Activated T-cell treated with anti-CD3 and anti-CD28 coated beads, Interleukin-2, amount 50 U/mL, for 4 hours (primary cell): ENCODE data around the gene MTR. TPM values are rescaled to one million over a fixed set of nuclear protein-coding genes. Genes with fewer than 3 reads are reported as not detected.

ENCODE experiments used
- ATAC-seq, 2 donors: fragments of 200-7000 bp; cut with Tn5 transposase; one replicate each; pipeline ENCODE4 v1.10.0; 2021
- DNase-seq: peaks from one replicate; pipeline ENCODE4 v3.0.0-alpha.2; 2020
- H3K27me3 Mint-ChIP-seq: one replicate; pipeline ENCODE4 v1.8.0; 2021; ENCODE audit warnings: low read depth, mixed read lengths
- H3K36me3 Mint-ChIP-seq: one replicate; pipeline ENCODE4 v1.8.0; 2022; ENCODE audit warnings: mixed read lengths; ENCODE audit not compliant: insufficient read depth
- H3K4me1 Mint-ChIP-seq: one replicate; pipeline ENCODE4 v1.8.0; 2021; ENCODE audit warnings: low read depth, mixed read lengths
- H3K4me3 Mint-ChIP-seq: one replicate; pipeline ENCODE4 v1.8.0; 2021; ENCODE audit warnings: mild to moderate bottlenecking, moderate library complexity, mixed read lengths
- H3K9me3 Mint-ChIP-seq: one replicate; pipeline ENCODE4 v1.8.0; 2021; ENCODE audit warnings: mixed read lengths
- total RNA-seq, 3 donors: library from RNA; stranded (reverse); gene quantifications; one replicate each; pipeline ENCODE4 v1.2.1, GENCODE V29; 2021

The MTR gene
- total RNA-seq, 3 donors from 2014 or later: 34.2 to 40.1 (median 39.0) TPM

GRCh38 chr1:236830560-236830959 lies 35.5 kb downstream of the MTR start:
- Mint-ChIP-seq H3K4me1 (no peaks in the 10 kb centered on the region), H3K9me3 (no peaks in the 10 kb centered on the region), H3K36me3 (peaks cover 67% of the 10 kb centered on the region), H3K27me3 (no peaks in the 10 kb centered on the region), H3K4me3 (no peak overlapping the region)
- no peak for ATAC-seq
- no peak for DNase-seq

GRCh38 chr1:236833575-236833974 lies 38.5 kb downstream of the MTR start:
- DNase-seq (no peak), ATAC-seq (no peak)
- Mint-ChIP-seq H3K36me3 (peaks cover 66% of the 10 kb centered on the region), H3K4me3 (no peak overlapping the region), H3K4me1 (no peaks in the 10 kb centered on the region), H3K9me3 (no peaks in the 10 kb centered on the region), H3K27me3 (no peaks in the 10 kb centered on the region)

- H3K4me3 Mint-ChIP-seq: no peak overlapping the region
- DNase-seq (no peak), ATAC-seq (no peak)
- H3K27me3 Mint-ChIP-seq: no peaks in the 10 kb centered on the region
- no peaks in the 10 kb centered on the region for H3K9me3 Mint-ChIP-seq
- H3K4me1 Mint-ChIP-seq: no peaks in the 10 kb centered on the region
- H3K36me3 Mint-ChIP-seq: peaks cover 64% of the 10 kb centered on the region
These were observed 39.8 kb downstream of the MTR start for GRCh38 chr1:236834876-236835275.

- ATAC-seq: no peak
- Mint-ChIP-seq H3K4me1 (no peaks in the 10 kb centered on the region), H3K4me3 (no peak overlapping the region), H3K9me3 (no peaks in the 10 kb centered on the region), H3K27me3 (no peaks in the 10 kb centered on the region), H3K36me3 (peaks cover 65% of the 10 kb centered on the region)
- no peak for DNase-seq
These were observed 40.4 kb downstream of the MTR start for GRCh38 chr1:236835491-236835890.

- Mint-ChIP-seq H3K4me3 (no peak overlapping the region), H3K27me3 (no peaks in the 10 kb centered on the region), H3K9me3 (no peaks in the 10 kb centered on the region), H3K4me1 (no peaks in the 10 kb centered on the region), H3K36me3 (peaks cover 64% of the 10 kb centered on the region)
- ATAC-seq (no peak), DNase-seq (no peak)
These were observed 41.1 kb downstream of the MTR start for GRCh38 chr1:236836157-236836556.

GRCh38 chr1:236837115-236837514 lies 42.0 kb downstream of the MTR start:
- DNase-seq: no peak
- no peaks in the 10 kb centered on the region for H3K4me1 Mint-ChIP-seq
- H3K27me3 Mint-ChIP-seq: no peaks in the 10 kb centered on the region
- H3K4me3 Mint-ChIP-seq: no peak overlapping the region
- H3K36me3 Mint-ChIP-seq: peaks cover 62% of the 10 kb centered on the region
- H3K9me3 Mint-ChIP-seq: no peaks in the 10 kb centered on the region
- no peak for ATAC-seq

GRCh38 chr1:236837897-236838296 lies 42.8 kb downstream of the MTR start:
- DNase-seq (no peak), ATAC-seq (no peak)
- H3K4me1 Mint-ChIP-seq: no peaks in the 10 kb centered on the region
- no peaks in the 10 kb centered on the region for H3K27me3 Mint-ChIP-seq
- H3K4me3 Mint-ChIP-seq: no peak overlapping the region
- H3K36me3 Mint-ChIP-seq: peaks cover 59% of the 10 kb centered on the region
- H3K9me3 Mint-ChIP-seq: no peaks in the 10 kb centered on the region

- Mint-ChIP-seq H3K36me3 (peaks cover 33% of the 10 kb centered on the region), H3K9me3 (no peaks in the 10 kb centered on the region), H3K4me3 (no peak overlapping the region), H3K27me3 (no peaks in the 10 kb centered on the region), H3K4me1 (no peaks in the 10 kb centered on the region)
- ATAC-seq (no peak), DNase-seq (no peak)
These were observed 46.2 kb downstream of the MTR start for GRCh38 chr1:236841341-236841740.

- Mint-ChIP-seq H3K4me3 (no peak overlapping the region), H3K4me1 (no peaks in the 10 kb centered on the region), H3K27me3 (no peaks in the 10 kb centered on the region), H3K36me3 (peaks cover 35% of the 10 kb centered on the region), H3K9me3 (no peaks in the 10 kb centered on the region)
- DNase-seq: no peak
- ATAC-seq: no peak
These were observed 49.6 kb downstream of the MTR start for GRCh38 chr1:236844499-236845271.

GRCh38 chr1:236845830-236846229 lies 50.7 kb downstream of the MTR start:
- Mint-ChIP-seq H3K27me3 (no peaks in the 10 kb centered on the region), H3K4me1 (no peaks in the 10 kb centered on the region), H3K9me3 (no peaks in the 10 kb centered on the region), H3K36me3 (peaks cover 29% of the 10 kb centered on the region), H3K4me3 (no peak overlapping the region)
- DNase-seq: no peak
- no peak for ATAC-seq

- Mint-ChIP-seq H3K27me3 (no peaks in the 10 kb centered on the region), H3K4me3 (no peak overlapping the region), H3K9me3 (no peaks in the 10 kb centered on the region), H3K4me1 (no peaks in the 10 kb centered on the region), H3K36me3 (peaks cover 25% of the 10 kb centered on the region)
- ATAC-seq: no peak
- no peak for DNase-seq
These were observed 53.3 kb downstream of the MTR start for GRCh38 chr1:236848274-236848923.

- Mint-ChIP-seq H3K4me1 (no peaks in the 10 kb centered on the region), H3K9me3 (no peaks in the 10 kb centered on the region), H3K36me3 (peaks cover 43% of the 10 kb centered on the region), H3K27me3 (no peaks in the 10 kb centered on the region), H3K4me3 (no peak overlapping the region)
- no peak for DNase-seq
- no peak for ATAC-seq
These were observed 55.2 kb downstream of the MTR start for GRCh38 chr1:236850077-236850979.

GRCh38 chr1:236851871-236852270 lies 56.8 kb downstream of the MTR start:
- no peaks in the 10 kb centered on the region for H3K4me1 Mint-ChIP-seq
- H3K4me3 Mint-ChIP-seq: no peak overlapping the region
- H3K27me3 Mint-ChIP-seq: no peaks in the 10 kb centered on the region
- no peak for DNase-seq
- peaks cover 55% of the 10 kb centered on the region for H3K36me3 Mint-ChIP-seq
- ATAC-seq: no peak
- no peaks in the 10 kb centered on the region for H3K9me3 Mint-ChIP-seq

- no peak for DNase-seq
- Mint-ChIP-seq H3K36me3 (peaks cover 66% of the 10 kb centered on the region), H3K27me3 (no peaks in the 10 kb centered on the region), H3K9me3 (no peaks in the 10 kb centered on the region), H3K4me1 (peaks cover 2% of the 10 kb centered on the region), H3K4me3 (no peak overlapping the region)
- ATAC-seq: no peak
These were observed 59.0 kb downstream of the MTR start for GRCh38 chr1:236853921-236854604.
